ENCODE results near the gene SLC5A6. TPM values are rescaled to one million over a fixed set of nuclear protein-coding genes. Genes with fewer than 3 reads are reported as not detected.

SLC5A6 gene
- polyA plus RNA-seq, 1 of the 3 experiments (the other 2 are of a cell fraction): 75.7 TPM

DNA sequence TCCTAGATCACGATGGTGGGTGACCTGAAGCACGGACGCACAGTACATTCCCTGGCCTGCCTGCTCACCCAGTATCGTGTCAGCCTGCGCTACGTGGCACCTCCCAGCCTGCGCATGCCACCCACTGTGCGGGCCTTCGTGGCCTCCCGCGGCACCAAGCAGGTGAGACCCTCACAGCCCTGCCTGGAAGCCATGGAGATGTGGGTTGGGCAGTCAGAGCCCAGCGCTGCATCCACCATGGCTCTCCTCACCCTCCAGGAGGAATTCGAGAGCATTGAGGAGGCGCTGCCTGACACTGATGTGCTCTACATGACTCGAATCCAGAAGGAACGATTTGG lies 30.5 kb upstream of the SLC5A6 start (continued):
- no peak for TF ChIP-seq REST (IDR thresholded peaks at IDR 0.05; ENCODE audit: low read depth, low read length)

GRCh38 chr2:27241761-27242613 lies 29.9 kb upstream of the SLC5A6 start:
- DNase-seq: no peak
- H3K36me3 ChIP-seq (replicated peaks in 1 of 2; ENCODE audit: control insufficient read depth in 1 of 2, insufficient read depth in 2 of 2, low read length in 1 of 2): peaks cover 39 to 70% of the 10 kb centered on the region in 2 experiments
- H3K79me2 ChIP-seq (ENCODE audit: insufficient read depth): no peaks in the 10 kb centered on the region
- no peak for TF ChIP-seq MAX (IDR thresholded peaks at IDR 0.05; ENCODE audit: low read depth)
- TF ChIP-seq YY1 (IDR thresholded peaks at IDR 0.05; ENCODE audit: low read depth): no peak
- no peak for TF ChIP-seq EZH2phosphoT487 (IDR thresholded peaks at IDR 0.05; ENCODE audit: borderline replicate concordance, low read depth)
- TF ChIP-seq, protein P1, sequence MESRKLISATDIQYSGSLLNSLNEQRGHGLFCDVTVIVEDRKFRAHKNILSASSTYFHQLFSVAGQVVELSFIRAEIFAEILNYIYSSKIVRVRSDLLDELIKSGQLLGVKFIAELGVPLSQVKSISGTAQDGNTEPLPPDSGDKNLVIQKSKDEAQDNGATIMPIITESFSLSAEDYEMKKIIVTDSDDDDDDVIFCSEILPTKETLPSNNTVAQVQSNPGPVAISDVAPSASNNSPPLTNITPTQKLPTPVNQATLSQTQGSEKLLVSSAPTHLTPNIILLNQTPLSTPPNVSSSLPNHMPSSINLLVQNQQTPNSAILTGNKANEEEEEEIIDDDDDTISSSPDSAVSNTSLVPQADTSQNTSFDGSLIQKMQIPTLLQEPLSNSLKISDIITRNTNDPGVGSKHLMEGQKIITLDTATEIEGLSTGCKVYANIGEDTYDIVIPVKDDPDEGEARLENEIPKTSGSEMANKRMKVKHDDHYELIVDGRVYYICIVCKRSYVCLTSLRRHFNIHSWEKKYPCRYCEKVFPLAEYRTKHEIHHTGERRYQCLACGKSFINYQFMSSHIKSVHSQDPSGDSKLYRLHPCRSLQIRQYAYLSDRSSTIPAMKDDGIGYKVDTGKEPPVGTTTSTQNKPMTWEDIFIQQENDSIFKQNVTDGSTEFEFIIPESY (IDR thresholded peaks at IDR 0.05; ENCODE audit: borderline replicate concordance, low read depth): no peak
- TF ChIP-seq, protein P2, sequence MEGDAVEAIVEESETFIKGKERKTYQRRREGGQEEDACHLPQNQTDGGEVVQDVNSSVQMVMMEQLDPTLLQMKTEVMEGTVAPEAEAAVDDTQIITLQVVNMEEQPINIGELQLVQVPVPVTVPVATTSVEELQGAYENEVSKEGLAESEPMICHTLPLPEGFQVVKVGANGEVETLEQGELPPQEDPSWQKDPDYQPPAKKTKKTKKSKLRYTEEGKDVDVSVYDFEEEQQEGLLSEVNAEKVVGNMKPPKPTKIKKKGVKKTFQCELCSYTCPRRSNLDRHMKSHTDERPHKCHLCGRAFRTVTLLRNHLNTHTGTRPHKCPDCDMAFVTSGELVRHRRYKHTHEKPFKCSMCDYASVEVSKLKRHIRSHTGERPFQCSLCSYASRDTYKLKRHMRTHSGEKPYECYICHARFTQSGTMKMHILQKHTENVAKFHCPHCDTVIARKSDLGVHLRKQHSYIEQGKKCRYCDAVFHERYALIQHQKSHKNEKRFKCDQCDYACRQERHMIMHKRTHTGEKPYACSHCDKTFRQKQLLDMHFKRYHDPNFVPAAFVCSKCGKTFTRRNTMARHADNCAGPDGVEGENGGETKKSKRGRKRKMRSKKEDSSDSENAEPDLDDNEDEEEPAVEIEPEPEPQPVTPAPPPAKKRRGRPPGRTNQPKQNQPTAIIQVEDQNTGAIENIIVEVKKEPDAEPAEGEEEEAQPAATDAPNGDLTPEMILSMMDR (IDR thresholded peaks at IDR 0.05): no peak
- TF ChIP-seq, protein P3, sequence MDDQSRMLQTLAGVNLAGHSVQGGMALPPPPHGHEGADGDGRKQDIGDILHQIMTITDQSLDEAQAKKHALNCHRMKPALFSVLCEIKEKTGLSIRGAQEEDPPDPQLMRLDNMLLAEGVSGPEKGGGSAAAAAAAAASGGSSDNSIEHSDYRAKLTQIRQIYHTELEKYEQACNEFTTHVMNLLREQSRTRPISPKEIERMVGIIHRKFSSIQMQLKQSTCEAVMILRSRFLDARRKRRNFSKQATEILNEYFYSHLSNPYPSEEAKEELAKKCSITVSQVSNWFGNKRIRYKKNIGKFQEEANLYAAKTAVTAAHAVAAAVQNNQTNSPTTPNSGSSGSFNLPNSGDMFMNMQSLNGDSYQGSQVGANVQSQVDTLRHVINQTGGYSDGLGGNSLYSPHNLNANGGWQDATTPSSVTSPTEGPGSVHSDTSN (IDR thresholded peaks at IDR 0.05): no peak
- TF ChIP-seq FOXJ3 (CRISPR knock-in tag; IDR thresholded peaks at IDR 0.05): no peak
- TF ChIP-seq NRF1 (IDR thresholded peaks at IDR 0.05; ENCODE audit: low read depth, low read length): no peak
- TF ChIP-seq NFIC (IDR thresholded peaks at IDR 0.05; ENCODE audit: borderline replicate concordance): no peak
- no peak for TF ChIP-seq JUND (IDR thresholded peaks at IDR 0.05)
- TF ChIP-seq MXI1 (IDR thresholded peaks at IDR 0.05; ENCODE audit: low read depth, low read length): no peak
- TF ChIP-seq RCOR1 (IDR thresholded peaks at IDR 0.05; ENCODE audit: low read length): no peak
- TF ChIP-seq ELF1 (IDR thresholded peaks at IDR 0.05): no peak
- no peak for TF ChIP-seq FOXM1 (IDR thresholded peaks at IDR 0.05; ENCODE audit: low read depth)
- no peak for TF ChIP-seq MEF2A (IDR thresholded peaks at IDR 0.05; ENCODE audit: borderline replicate concordance, low read depth)
- TF ChIP-seq TAF1 (IDR thresholded peaks at IDR 0.05; ENCODE audit: borderline replicate concordance, low read depth, low read length): no peak
- TF ChIP-seq GABPA (IDR thresholded peaks at IDR 0.05; ENCODE audit: low read depth): no peak
- TF ChIP-seq EP300 (IDR thresholded peaks at IDR 0.05; ENCODE audit: borderline replicate concordance in 1 of 2, low read depth in 1 of 2, low read length in 1 of 2): no peak
- TF ChIP-seq SMC3 (IDR thresholded peaks at IDR 0.05; ENCODE audit: low read depth, low read length): no peak
- 87% methylated on average over 17 of the region's 24 CpGs for WGBS (ENCODE audit: low lambda C conversion rate)
- H3K4me1 ChIP-seq (ENCODE audit: control insufficient read depth in 1 of 2, insufficient read depth in 2 of 2, low read depth in 1 of 2, low read length in 1 of 2): no peaks in the 10 kb centered on the region; a peak in 1 of 4 replicates
- H3K27ac ChIP-seq (ENCODE audit: low read depth in 2 of 2, low read length in 1 of 2): no peak overlapping the region
- peaks cover 3% of the 10 kb centered on the region for H3F3A ChIP-seq (replicated peaks; ENCODE audit: insufficient read depth)
- no peaks in the 10 kb centered on the region for H3K9me2 ChIP-seq
- no peak overlapping the region for H3K4me3 ChIP-seq (ENCODE audit: low read depth in 2 of 2, low read length in 1 of 2)
- H3K4me2 ChIP-seq: no peak overlapping the region
- no peak overlapping the region for H2AFZ ChIP-seq (ENCODE audit: low read depth)
- no peaks in the 10 kb centered on the region for H3K9me3 ChIP-seq
- CTCF ChIA-PET: interaction anchor here (0.7 to 6.8 kb wide), 12 partner anchors 9 to 157 kb away, joined by 3 to 39 read pairs (median 4); partner anchors contain the start of gene TRIM54
- H3K27me3 ChIP-seq (ENCODE audit: insufficient read depth): no peaks in the 10 kb centered on the region
- no peaks in the 10 kb centered on the region; the same call in 1 of the 2 replicates for H4K20me1 ChIP-seq (ENCODE audit: insufficient read depth)
- no peak overlapping the region for H3K9ac ChIP-seq
- POLR2A ChIA-PET: no interaction called here

Measured in SK-N-SH (cell line).